Mesenchymal stem cell (in vitro differentiated cells and primary cell): Measurements from ENCODE around the gene HMGB3. TPM values are rescaled to one million over a fixed set of nuclear protein-coding genes. Genes with fewer than 3 reads are reported as not detected.

Experiments
- DNase-seq: peaks from one replicate; pipeline ENCODE4 v3.0.0-alpha.2; 2013
- H2AFZ ChIP-seq: one replicate; pipeline ENCODE4 v1.6.1; 2013; ENCODE audit warnings: low read depth, mild to moderate bottlenecking, control low read depth, inconsistent platforms, low read length, moderate library complexity
- H2AK5ac ChIP-seq: 2 replicates; pipeline ENCODE4 v1.6.1; 2013; ENCODE audit warnings: low read length, moderate library complexity, mild to moderate bottlenecking, inconsistent platforms; ENCODE audit not compliant: severe bottlenecking
- H2BK120ac ChIP-seq: one replicate; pipeline ENCODE4 v1.6.1; 2013; ENCODE audit warnings: low read depth, mild to moderate bottlenecking, inconsistent platforms, low read length, moderate library complexity
- H2BK12ac ChIP-seq, 2 experiments: one replicate each; pipeline ENCODE4 v1.6.1; 2013; ENCODE audit warnings: inconsistent platforms in 2 of 2, low read length in 2 of 2, mild to moderate bottlenecking in 2 of 2, moderate library complexity in 2 of 2, control low read depth in 1 of 2
- H2BK15ac ChIP-seq: one replicate; pipeline ENCODE4 v1.6.1; 2013; ENCODE audit warnings: mild to moderate bottlenecking, low read depth, inconsistent platforms; ENCODE audit not compliant: poor library complexity, severe bottlenecking
- H2BK5ac ChIP-seq: 2 replicates; pipeline ENCODE4 v1.6.1; 2013; ENCODE audit warnings: low read depth, mild to moderate bottlenecking, low read length, control low read depth, inconsistent platforms; ENCODE audit not compliant: poor library complexity, severe bottlenecking
- H3K14ac ChIP-seq, 2 experiments: one replicate each; pipeline ENCODE4 v1.6.1; 2013; ENCODE audit warnings: inconsistent platforms in 2 of 2, low read length in 2 of 2, control low read depth in 1 of 2, mild to moderate bottlenecking in 1 of 2, moderate library complexity in 1 of 2
- H3K18ac ChIP-seq, 2 experiments: one replicate each; pipeline ENCODE4 v1.6.1; 2013; ENCODE audit warnings: inconsistent platforms in 2 of 2, low read length in 2 of 2, control low read depth in 1 of 2, low read depth in 1 of 2, mild to moderate bottlenecking in 1 of 2
- H3K23ac ChIP-seq, 2 experiments: one replicate each; pipeline ENCODE4 v1.6.1; 2013; ENCODE audit warnings: inconsistent platforms in 2 of 2, low read length in 2 of 2, mild to moderate bottlenecking in 2 of 2, moderate library complexity in 2 of 2, control low read depth in 1 of 2
- H3K27ac ChIP-seq: 2 replicates; pipeline ENCODE4 v1.5.1; 2013; ENCODE audit warnings: mild to moderate bottlenecking, moderate library complexity, low read length, control low read depth, inconsistent platforms; ENCODE audit not compliant: poor library complexity, severe bottlenecking
- H3K27me3 ChIP-seq, 2 experiments: 2 replicates each; pipeline versions ENCODE4 v1.6.1 to v1.7.0; 2013; ENCODE audit warnings: low read length in 2 of 2, mild to moderate bottlenecking in 2 of 2, moderate library complexity in 2 of 2, control low read depth in 1 of 2, inconsistent platforms in 1 of 2; ENCODE audit not compliant: control insufficient read depth in 1 of 2, insufficient read depth in 1 of 2
- H3K36me3 ChIP-seq, 2 experiments: 2 replicates each; pipeline versions ENCODE4 v1.6.1 to v1.7.0; 2013; ENCODE audit warnings: low read length in 2 of 2, control low read depth in 1 of 2, inconsistent platforms in 1 of 2, low read depth in 1 of 2, mild to moderate bottlenecking in 1 of 2; ENCODE audit not compliant: insufficient read depth in 2 of 2, control insufficient read depth in 1 of 2
- H3K4ac ChIP-seq, 2 experiments: one replicate each; pipeline ENCODE4 v1.6.1; 2013; ENCODE audit warnings: inconsistent platforms in 2 of 2, low read length in 2 of 2, mild to moderate bottlenecking in 2 of 2, moderate library complexity in 2 of 2, control low read depth in 1 of 2, low read depth in 1 of 2
- H3K4me1 ChIP-seq: 2 replicates; pipeline ENCODE4 v1.6.1; 2013; ENCODE audit warnings: low read depth, low read length, control low read depth; ENCODE audit not compliant: control insufficient read depth, insufficient read depth
- H3K4me2 ChIP-seq: 2 replicates; pipeline ENCODE4 v1.6.1; 2013; ENCODE audit warnings: low read length, mild to moderate bottlenecking, inconsistent platforms; ENCODE audit not compliant: poor library complexity, severe bottlenecking
- H3K4me3 ChIP-seq, 2 experiments: 2 replicates each; pipeline versions ENCODE4 v1.5.1 to v1.7.0; 2013; ENCODE audit warnings: low read length in 2 of 2, mild to moderate bottlenecking in 2 of 2, control low read depth in 1 of 2, low read depth in 1 of 2; ENCODE audit not compliant: insufficient read depth in 1 of 2
- H3K79me1 ChIP-seq: replicated peaks from 2 replicates; pipeline ENCODE4 v1.6.1; 2013; ENCODE audit warnings: mild to moderate bottlenecking, control low read depth, low read length, inconsistent platforms; ENCODE audit not compliant: poor library complexity, severe bottlenecking
- H3K9ac ChIP-seq: 2 replicates; pipeline ENCODE4 v1.7.0; 2013; ENCODE audit warnings: mild to moderate bottlenecking, low read length, moderate library complexity
- H3K9me3 ChIP-seq: 2 replicates; pipeline ENCODE4 v1.7.0; 2013; ENCODE audit warnings: mild to moderate bottlenecking, low read length; ENCODE audit not compliant: control insufficient read depth
- H4K8ac ChIP-seq: one replicate; pipeline ENCODE4 v1.6.1; 2013; ENCODE audit warnings: inconsistent platforms, mild to moderate bottlenecking, low read length, moderate library complexity
- H4K91ac ChIP-seq: one replicate; pipeline ENCODE4 v1.6.1; 2013; ENCODE audit warnings: mild to moderate bottlenecking, low read length, inconsistent platforms
- WGBS: methylation state at CpG from one replicate; pipeline ENCODE4 v1.1.7; 2013; ENCODE audit warnings: mixed read lengths; 5-methylcytosine and 5-hydroxymethylcytosine counted together
- polyA plus RNA-seq, 2 experiments: library from polyadenylated mRNA; stranded (reverse); fragments of 200-250 nt; gene quantifications; one replicate each; pipeline ENCODE4 v1.2.3, GENCODE V29; 2013

Gene HMGB3
- polyA plus RNA-seq (2013, experiment 1 of 2), result 44.9 TPM
- polyA plus RNA-seq (2013, experiment 2 of 2), result 47.1 TPM

GRCh38 chrX:150982788-150983520, at the start of gene HMGB3:
Gene HMGB3 (plus strand): TSS chrX:150983335. CDS start chrX:150985600, 2,265 bp downstream.
- no peak within 1 kb of the TSS for H3K4ac ChIP-seq
- H3K79me1 ChIP-seq, result peaks cover 2% of the 10 kb centered on the region
- peak within 1 kb of the TSS; percentile 24 to 33 for H3K18ac ChIP-seq
- peaks cover 3 to 4% of the 10 kb centered on the region in 2 experiments for H3K36me3 ChIP-seq
- peak within 1 kb of the TSS; percentile 72 for H3K9ac ChIP-seq
- no peaks in the 10 kb centered on the region for H3K4me1 ChIP-seq
- no peaks in the 10 kb centered on the region for H3K9me3 ChIP-seq
- H4K8ac ChIP-seq, result no peak within 1 kb of the TSS
- H3K14ac ChIP-seq, result no peak within 1 kb of the TSS
- no peak within 1 kb of the TSS for H2BK120ac ChIP-seq
- no peak within 1 kb of the TSS for H3K27ac ChIP-seq
- no peak within 1 kb of the TSS for H2AK5ac ChIP-seq
- H2BK15ac ChIP-seq, result no peak within 1 kb of the TSS
- H2BK12ac ChIP-seq, result no peak within 1 kb of the TSS
- H3K4me2 ChIP-seq, result peak within 1 kb of the TSS; percentile 91
- H4K91ac ChIP-seq, result no peak within 1 kb of the TSS
- H3K23ac ChIP-seq, result no peak within 1 kb of the TSS
- WGBS, result 2% methylated on average over 27 of the region's 90 CpGs
- peak within 1 kb of the TSS; percentile 44 for H2BK5ac ChIP-seq
- H3K4me3 ChIP-seq, result peak within 1 kb of the TSS; percentile 66 to 78
- H2AFZ ChIP-seq, result peak within 1 kb of the TSS; percentile 71
- H3K27me3 ChIP-seq, result no peaks in the 10 kb centered on the region
- peak; percentile 93 for DNase-seq

DNA sequence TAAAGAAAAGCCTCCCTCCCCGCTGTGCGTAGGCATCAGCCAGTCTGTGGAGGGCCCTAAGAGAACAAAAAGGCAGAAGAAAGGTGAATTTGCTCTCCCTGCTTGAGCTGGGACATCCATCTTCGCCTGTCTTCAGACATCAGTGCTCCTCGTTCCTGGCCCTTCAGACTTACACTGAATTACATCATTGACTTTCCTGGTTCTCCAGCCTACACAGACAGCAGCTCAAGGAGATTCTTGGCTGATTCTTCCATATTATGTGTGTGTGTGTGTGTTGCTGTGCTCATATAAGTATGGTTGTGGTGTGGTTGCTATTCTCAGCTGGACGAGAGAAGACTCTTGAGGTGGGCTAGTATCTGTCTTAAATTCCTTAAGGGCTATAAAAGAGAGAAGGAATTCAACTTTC, 49.2 kb upstream of the HMGB3 start:
- Histone ChIP-seq H3K4me1 (peaks cover 4% of the 10 kb centered on the region), H3K27ac (no peak overlapping the region), H4K8ac (no peak overlapping the region), H3K4me3 (no peak overlapping the region), H3K79me1 (no peaks in the 10 kb centered on the region), H2AK5ac (no peak overlapping the region), H3K9ac (no peak overlapping the region), H3K14ac (no peak overlapping the region), H3K27me3 (no peaks in the 10 kb centered on the region), H2BK12ac (no peak overlapping the region), H2AFZ (no peak overlapping the region), H3K36me3 (no peaks in the 10 kb centered on the region), H2BK5ac (no peak overlapping the region), H3K23ac (no peak overlapping the region), H4K91ac (no peak overlapping the region), H2BK15ac (no peak overlapping the region), H2BK120ac (no peak overlapping the region), H3K9me3 (no peaks in the 10 kb centered on the region), H3K4me2 (no peak overlapping the region), H3K4ac (no peak overlapping the region), H3K18ac (no peak overlapping the region)
- WGBS, result 68% methylated on average over 3 of the region's 5 CpGs
- DNase-seq, result no peak

- Histone ChIP-seq H3K4me3 (no peak overlapping the region), H2AK5ac (no peak overlapping the region), H3K23ac (no peak overlapping the region), H3K14ac (no peak overlapping the region), H3K9me3 (no peaks in the 10 kb centered on the region), H3K79me1 (no peaks in the 10 kb centered on the region), H3K9ac (no peak overlapping the region), H2BK15ac (no peak overlapping the region), H3K4me2 (no peak overlapping the region), H4K91ac (no peak overlapping the region), H3K4me1 (peaks cover 4% of the 10 kb centered on the region), H3K36me3 (no peaks in the 10 kb centered on the region), H3K4ac (no peak overlapping the region), H2AFZ (no peak overlapping the region), H3K27me3 (no peaks in the 10 kb centered on the region), H2BK12ac (no peak overlapping the region), H3K27ac (no peak overlapping the region), H3K18ac (no peak overlapping the region), H2BK5ac (no peak overlapping the region), H2BK120ac (no peak overlapping the region), H4K8ac (no peak overlapping the region)
- DNase-seq, result no peak
- WGBS, result 49% methylated on average over 4 of the region's 5 CpGs
Measured at GRCh38 chrX:150934453-150934852, 48.7 kb upstream of the HMGB3 start.

- no peak overlapping the region for H2BK12ac ChIP-seq
- WGBS, result 78% methylated on average over 7 of the region's 7 CpGs
Measured at GRCh38 chrX:150935467-150935866, 47.7 kb upstream of the HMGB3 start.

More at GRCh38 chrX:150935467-150935866, 47.7 kb upstream of the HMGB3 start:
- H3K14ac ChIP-seq, result no peak overlapping the region
- no peak overlapping the region for H2AK5ac ChIP-seq
- no peak overlapping the region for H2AFZ ChIP-seq
- H4K8ac ChIP-seq, result no peak overlapping the region
- H3K4me1 ChIP-seq, result peaks cover 4% of the 10 kb centered on the region
- H3K18ac ChIP-seq, result no peak overlapping the region
- H3K4me3 ChIP-seq, result no peak overlapping the region
- no peak overlapping the region for H2BK5ac ChIP-seq
- H3K9ac ChIP-seq, result no peak overlapping the region
- H3K4me2 ChIP-seq, result no peak overlapping the region
- no peaks in the 10 kb centered on the region for H3K9me3 ChIP-seq
- no peaks in the 10 kb centered on the region for H3K79me1 ChIP-seq
- no peak overlapping the region for H3K23ac ChIP-seq
- H3K27ac ChIP-seq, result no peak overlapping the region
- no peak overlapping the region for H2BK15ac ChIP-seq
- H2BK120ac ChIP-seq, result no peak overlapping the region
- no peaks in the 10 kb centered on the region for H3K36me3 ChIP-seq
- no peaks in the 10 kb centered on the region for H3K27me3 ChIP-seq
- no peak overlapping the region for H4K91ac ChIP-seq
- no peak overlapping the region for H3K4ac ChIP-seq
- no peak for DNase-seq
